Activated gamma-delta T cell treated with Interleukin-2 at 50 U/mL for 16 hours (primary cell): ENCODE results near the gene ZNF280D.

Experiments
- DNase-seq: peaks from one replicate; pipeline ENCODE4 v3.0.0-alpha.2; 2020

The ZNF280D gene

GRCh38 chr15:56628893-56629532, 104.3 kb downstream of the ZNF280D start:
- DNase-seq, result no peak

GRCh38 chr15:56619887-56620286, 113.4 kb downstream of the ZNF280D start:
- no peak for DNase-seq

GRCh38 chr15:56617628-56618027, 115.7 kb downstream of the ZNF280D start:
- no peak for DNase-seq

GRCh38 chr15:56616551-56616950, 116.8 kb downstream of the ZNF280D start:
- DNase-seq, result no peak

- DNase-seq, result no peak
Measured at GRCh38 chr15:56613811-56614210, 119.5 kb downstream of the ZNF280D start.

GRCh38 chr15:56608993-56609392, 124.3 kb downstream of the ZNF280D start:
- DNase-seq, result no peak

- DNase-seq, result no peak
Measured at GRCh38 chr15:56608140-56608778, 125.0 kb downstream of the ZNF280D start.

- DNase-seq, result no peak
Measured at GRCh38 chr15:56602253-56602652, 131.1 kb downstream of the ZNF280D start.

- DNase-seq, result no peak
Measured at GRCh38 chr15:56600380-56600779, 132.9 kb downstream of the ZNF280D start.

GRCh38 chr15:56598991-56599390, 134.3 kb downstream of the ZNF280D start:
- DNase-seq, result no peak

GRCh38 chr15:56587686-56588085, 145.6 kb downstream of the ZNF280D start:
- DNase-seq, result no peak

GRCh38 chr15:56586206-56586605, 147.1 kb downstream of the ZNF280D start:
- no peak for DNase-seq

GRCh38 chr15:56582785-56583184, 150.5 kb downstream of the ZNF280D start:
- no peak for DNase-seq
